H9 (cell line): ENCODE data around the gene LMF2. TPM values are rescaled to one million over a fixed set of nuclear protein-coding genes. Genes with fewer than 3 reads are reported as not detected.
A peak's percentile ranks its signal among the peaks of the same experiment; 100 is the strongest.

ENCODE experiments used
- DNase-seq: peaks from one replicate; pipeline ENCODE4 v3.0.0-alpha.2; 2017
- H2AFZ ChIP-seq: one replicate; pipeline ENCODE4 v1.6.1; 2013; ENCODE audit warnings: mild to moderate bottlenecking, low read length, control low read depth, moderate library complexity
- H2AK5ac ChIP-seq: 2 replicates; pipeline ENCODE4 v1.6.1; 2013; ENCODE audit warnings: low read length, control low read depth, mixed read lengths; ENCODE audit not compliant: insufficient read length
- H2BK120ac ChIP-seq: one replicate; pipeline ENCODE4 v1.6.1; 2013; ENCODE audit warnings: low read depth, mild to moderate bottlenecking, low read length, control low read depth, inconsistent platforms; ENCODE audit not compliant: poor library complexity, severe bottlenecking
- H2BK12ac ChIP-seq: 2 replicates; pipeline ENCODE4 v1.6.1; 2013; ENCODE audit warnings: low read length, control low read depth, mixed read lengths, low read depth; ENCODE audit not compliant: insufficient read length
- H2BK15ac ChIP-seq: 2 replicates; pipeline ENCODE4 v1.6.1; 2013; ENCODE audit warnings: low read depth, low read length, control low read depth
- H2BK20ac ChIP-seq: one replicate; pipeline ENCODE4 v1.6.1; 2013; ENCODE audit warnings: low read depth, mild to moderate bottlenecking, low read length, control low read depth, inconsistent platforms; ENCODE audit not compliant: poor library complexity, severe bottlenecking
- H2BK5ac ChIP-seq: 2 replicates; pipeline ENCODE4 v1.6.1; 2013; ENCODE audit warnings: low read length, control low read depth, mixed read lengths; ENCODE audit not compliant: insufficient read length
- H3K14ac ChIP-seq: 2 replicates; pipeline ENCODE4 v1.6.1; 2013; ENCODE audit warnings: low read length, control low read depth; ENCODE audit not compliant: insufficient read depth
- H3K18ac ChIP-seq: 2 replicates; pipeline ENCODE4 v1.6.1; 2013; ENCODE audit warnings: low read depth, mild to moderate bottlenecking, mixed read lengths, low read length, control low read depth; ENCODE audit not compliant: insufficient read length
- H3K23ac ChIP-seq: 2 replicates; pipeline ENCODE4 v1.6.1; 2013; ENCODE audit warnings: low read length, control low read depth, mixed read lengths, low read depth; ENCODE audit not compliant: insufficient read length
- H3K23me2 ChIP-seq: 2 replicates; pipeline ENCODE4 v1.6.1; 2013; ENCODE audit warnings: low read depth, mild to moderate bottlenecking, mixed read lengths, low read length, control low read depth; ENCODE audit not compliant: insufficient read length, poor library complexity, severe bottlenecking
- H3K27ac ChIP-seq: 2 replicates; pipeline ENCODE4 v1.5.1; 2013; ENCODE audit warnings: low read length, control low read depth, mixed read lengths, low read depth; ENCODE audit not compliant: insufficient read length
- H3K27me3 ChIP-seq: 2 replicates; pipeline ENCODE4 v1.6.1; 2013; ENCODE audit warnings: low read length, control low read depth, inconsistent platforms; ENCODE audit not compliant: insufficient read depth
- H3K4ac ChIP-seq: 2 replicates; pipeline ENCODE4 v1.6.1; 2013; ENCODE audit warnings: low read depth, mild to moderate bottlenecking, control low read depth, inconsistent platforms, low read length, moderate library complexity
- H3K4me1 ChIP-seq: 2 replicates; pipeline ENCODE4 v1.6.1; 2013; ENCODE audit warnings: low read length, control low read depth, inconsistent platforms; ENCODE audit not compliant: insufficient read depth
- H3K4me2 ChIP-seq: 2 replicates; pipeline ENCODE4 v1.6.1; 2013; ENCODE audit warnings: low read length, control low read depth, mixed read lengths; ENCODE audit not compliant: insufficient read length, insufficient read depth
- H3K56ac ChIP-seq: 2 replicates; pipeline ENCODE4 v1.6.1; 2013; ENCODE audit warnings: low read depth, mild to moderate bottlenecking, mixed read lengths, low read length, control low read depth; ENCODE audit not compliant: insufficient read length
- H3K79me1 ChIP-seq: 2 replicates; pipeline ENCODE4 v1.6.1; 2013; ENCODE audit warnings: low read depth, mild to moderate bottlenecking, moderate library complexity, low read length, control low read depth, inconsistent platforms; ENCODE audit not compliant: insufficient read depth, poor library complexity, severe bottlenecking
- H3K79me2 ChIP-seq: 2 replicates; pipeline ENCODE4 v1.6.1; 2013; ENCODE audit warnings: low read length, control low read depth, inconsistent platforms; ENCODE audit not compliant: insufficient read depth
- H3K9ac ChIP-seq: 2 replicates; pipeline ENCODE4 v1.6.1; 2013; ENCODE audit warnings: low read length, control low read depth, mixed read lengths; ENCODE audit not compliant: insufficient read length; ENCODE audit errors: extremely low read depth
- H3K9me3 ChIP-seq: one replicate; pipeline ENCODE4 v1.6.1; 2013; ENCODE audit warnings: low read depth, low read length, inconsistent platforms; ENCODE audit not compliant: control insufficient read depth
- H3T11ph ChIP-seq: one replicate; pipeline ENCODE4 v1.6.1; 2013; ENCODE audit warnings: mild to moderate bottlenecking, low read length, control low read depth, inconsistent platforms
- H4K20me1 ChIP-seq: one replicate; pipeline ENCODE4 v1.6.1; 2013; ENCODE audit not compliant: control insufficient read depth, insufficient read length, insufficient read depth
- H4K5ac ChIP-seq: 2 replicates; pipeline ENCODE4 v1.6.1; 2013; ENCODE audit warnings: low read depth, mild to moderate bottlenecking, mixed read lengths, low read length, control low read depth; ENCODE audit not compliant: insufficient read length
- H4K8ac ChIP-seq: replicated peaks from 2 replicates; pipeline ENCODE4 v1.6.1; 2013; ENCODE audit warnings: low read length, control low read depth, mixed read lengths, low read depth; ENCODE audit not compliant: insufficient read length
- H4K91ac ChIP-seq: 2 replicates; pipeline ENCODE4 v1.6.1; 2013; ENCODE audit warnings: low read depth, mild to moderate bottlenecking, moderate library complexity, mixed read lengths, low read length, control low read depth; ENCODE audit not compliant: insufficient read length
- H3K27ac Mint-ChIP-seq, 3 experiments: 2 replicates in 2 of 3; 3 replicates in 1 of 3; pipeline ENCODE4 v1.8.0; 2020 to 2021; ENCODE audit warnings: mixed read lengths in 3 of 3, mild to moderate bottlenecking in 1 of 3, moderate library complexity in 1 of 3
- H3K27me3 Mint-ChIP-seq: 2 replicates; pipeline ENCODE4 v1.8.0; 2021; ENCODE audit warnings: low read depth, mild to moderate bottlenecking, moderate library complexity, mixed read lengths
- H3K36me3 Mint-ChIP-seq, 3 experiments: 2 replicates in 2 of 3; 3 replicates in 1 of 3; pipeline ENCODE4 v1.8.0; 2020 to 2021; ENCODE audit warnings: low read depth in 3 of 3, mixed read lengths in 3 of 3; ENCODE audit not compliant: insufficient read depth in 1 of 3
- H3K4me1 Mint-ChIP-seq, 2 experiments: 2 replicates each; pipeline ENCODE4 v1.8.0; 2020; ENCODE audit warnings: mixed read lengths in 2 of 2
- H3K4me3 Mint-ChIP-seq, 2 experiments: 2 replicates in 1 of 2; 3 replicates in 1 of 2; pipeline ENCODE4 v1.8.0; 2020 to 2021; ENCODE audit warnings: mild to moderate bottlenecking in 2 of 2, mixed read lengths in 2 of 2, moderate library complexity in 1 of 2
- H3K9me3 Mint-ChIP-seq, 2 experiments: 2 replicates in 1 of 2; 3 replicates in 1 of 2; pipeline ENCODE4 v1.8.0; 2020; ENCODE audit warnings: mild to moderate bottlenecking in 2 of 2, mixed read lengths in 2 of 2, moderate library complexity in 1 of 2
- CTCF ChIP-seq: fragments of 200-600 bp; sonication (generic); conservative IDR thresholded peaks from 3 replicates; pipeline ENCODE4 v1.8.0; 2021; ENCODE audit warnings: antibody characterized with exemption, mild to moderate bottlenecking
- WGBS: extraction: QIAGEN DNeasy Blood & Tissue Kit; methylation state at CpG from one replicate; pipeline ENCODE4 v1.1.7; 2013; ENCODE audit warnings: missing lambda C conversion rate, low lambda C conversion rate, mixed read lengths; ENCODE audit not compliant: insufficient read length; ENCODE audit errors: extremely low coverage; 5-methylcytosine and 5-hydroxymethylcytosine counted together
- total RNA-seq: library from RNA; stranded (reverse); gene quantifications from 2 replicates; pipeline ENCODE4 v1.2.1, GENCODE V29; 2021

LMF2 gene
- total RNA-seq, 1 experiment from 2014 or later = 43.6 TPM

DNA sequence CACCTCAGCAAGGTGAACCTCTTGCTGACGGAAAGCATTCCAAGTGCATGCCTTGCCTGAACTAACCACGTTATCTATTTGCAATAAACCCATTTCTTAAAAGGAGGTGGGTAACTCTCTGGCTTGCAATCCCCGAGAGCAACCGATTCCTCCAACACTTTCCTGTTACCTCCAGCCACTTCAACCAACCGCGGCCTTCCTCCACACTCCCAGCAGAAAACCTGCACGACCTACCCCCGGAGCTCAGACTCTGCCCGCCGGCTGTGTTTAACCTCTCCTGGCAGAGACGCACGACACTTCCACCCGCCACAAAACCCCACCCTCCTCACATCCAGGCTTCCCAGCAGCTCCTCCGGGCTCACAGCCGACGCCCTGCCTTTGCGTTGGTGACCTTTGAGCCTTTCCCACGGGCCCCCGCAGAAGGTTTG lies 17.2 kb upstream of the LMF2 start:
- H2BK12ac ChIP-seq = no peak overlapping the region
- no CpG with 5 or more reads among the region's 19 CpGs for WGBS
- Mint-ChIP-seq H3K27me3 (peaks cover 32% of the 10 kb centered on the region), H3K4me3 (peak overlapping the region; percentile 82 to 88), H3K27ac (peak overlapping the region in 1 of 3 experiments; percentile 80; a peak in 2 of 7 replicates), H3K4me1 (peaks cover 11 to 15% of the 10 kb centered on the region in 2 experiments), H3K9me3 (no peaks in the 10 kb centered on the region; a peak in 1 of 5 replicates), H3K36me3 (peaks cover 3 to 34% (median 24%) of the 10 kb centered on the region in 3 experiments; a peak in 6 of 7 replicates)
- H2BK5ac ChIP-seq = no peak overlapping the region
- no peak overlapping the region for H4K5ac ChIP-seq
- H3K14ac ChIP-seq = no peak overlapping the region
- no peaks in the 10 kb centered on the region for H3K79me2 ChIP-seq
- no peak overlapping the region for H4K8ac ChIP-seq
- TF ChIP-seq CTCF = no peak
- peaks cover 18% of the 10 kb centered on the region; the same call in 1 of the 2 replicates for H3K27me3 ChIP-seq
- no peaks in the 10 kb centered on the region for H3K79me1 ChIP-seq
- H3K18ac ChIP-seq = no peak overlapping the region
- H2BK15ac ChIP-seq = no peak overlapping the region
- no peak overlapping the region for H2AFZ ChIP-seq
- peak overlapping the region; percentile 70 for H3K4me2 ChIP-seq
- no peak overlapping the region for H4K91ac ChIP-seq
- DNase-seq = no peak
- peaks cover 3% of the 10 kb centered on the region; the same call in 1 of the 2 replicates for H3K4me1 ChIP-seq
- H3K23ac ChIP-seq = no peak overlapping the region
- H3K23me2 ChIP-seq = peaks cover 3% of the 10 kb centered on the region
- no peaks in the 10 kb centered on the region for H4K20me1 ChIP-seq
- H2AK5ac ChIP-seq = no peak overlapping the region
- H3T11ph ChIP-seq = no peak overlapping the region
- H2BK120ac ChIP-seq = no peak overlapping the region
- no peak overlapping the region for H3K27ac ChIP-seq
- H3K56ac ChIP-seq = no peak overlapping the region
- H3K9me3 ChIP-seq = no peaks in the 10 kb centered on the region
- H3K9ac ChIP-seq = no peak overlapping the region
- H2BK20ac ChIP-seq = no peak overlapping the region
- no peak overlapping the region for H3K4ac ChIP-seq
